NCI-H446 (cell line): Measurements from ENCODE around the gene ANKRD17.
A peak's percentile ranks its signal among the peaks of the same experiment; 100 is the strongest.

Source experiments
- DNase-seq, 2 experiments: peaks; one replicate each; lab custom pipeline; 2025; lab: John Stamatoyannopoulos, UW

ANKRD17 gene

DNA sequence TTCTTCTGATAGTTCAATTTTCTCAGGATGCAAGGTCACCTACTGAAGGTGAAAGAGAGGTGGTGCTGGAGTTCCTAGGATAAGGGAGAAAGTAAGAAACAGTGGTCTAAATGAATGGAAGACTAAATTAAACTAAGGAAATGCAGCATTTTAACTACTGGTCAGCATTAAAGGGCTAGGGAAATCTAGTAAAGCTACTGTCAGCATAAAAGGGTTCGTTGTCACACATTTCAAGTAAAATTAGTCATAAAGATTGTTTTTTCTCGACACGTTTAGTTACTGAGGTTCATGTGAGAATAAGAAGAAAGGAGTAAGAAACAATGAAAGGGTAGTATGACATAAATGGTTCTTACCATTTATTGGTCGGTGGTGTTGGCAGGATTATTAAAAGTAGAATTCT lies 149.1 kb downstream of the ANKRD17 start:
- DNase-seq, result no peak

DNA sequence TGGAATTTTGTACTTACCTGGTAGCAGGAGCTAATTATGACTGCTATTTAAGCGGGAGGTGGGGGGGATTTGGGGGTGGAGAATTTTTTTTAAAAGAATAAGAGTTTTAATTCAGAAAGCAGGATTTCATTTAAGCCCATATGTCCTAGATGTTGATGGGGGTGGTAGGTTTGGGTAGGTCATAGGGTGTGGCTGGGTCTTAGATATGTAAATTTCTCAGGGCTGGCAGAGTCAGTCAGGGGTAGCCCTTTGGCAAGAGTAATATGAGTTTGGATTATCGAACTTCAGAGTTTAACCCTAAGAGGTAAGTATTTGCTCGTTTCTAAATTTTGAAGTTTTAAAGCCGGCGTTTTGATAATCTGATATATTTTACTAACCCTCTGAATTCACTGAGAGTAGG lies 153.9 kb downstream of the ANKRD17 start:
- DNase-seq, result no peak

DNA sequence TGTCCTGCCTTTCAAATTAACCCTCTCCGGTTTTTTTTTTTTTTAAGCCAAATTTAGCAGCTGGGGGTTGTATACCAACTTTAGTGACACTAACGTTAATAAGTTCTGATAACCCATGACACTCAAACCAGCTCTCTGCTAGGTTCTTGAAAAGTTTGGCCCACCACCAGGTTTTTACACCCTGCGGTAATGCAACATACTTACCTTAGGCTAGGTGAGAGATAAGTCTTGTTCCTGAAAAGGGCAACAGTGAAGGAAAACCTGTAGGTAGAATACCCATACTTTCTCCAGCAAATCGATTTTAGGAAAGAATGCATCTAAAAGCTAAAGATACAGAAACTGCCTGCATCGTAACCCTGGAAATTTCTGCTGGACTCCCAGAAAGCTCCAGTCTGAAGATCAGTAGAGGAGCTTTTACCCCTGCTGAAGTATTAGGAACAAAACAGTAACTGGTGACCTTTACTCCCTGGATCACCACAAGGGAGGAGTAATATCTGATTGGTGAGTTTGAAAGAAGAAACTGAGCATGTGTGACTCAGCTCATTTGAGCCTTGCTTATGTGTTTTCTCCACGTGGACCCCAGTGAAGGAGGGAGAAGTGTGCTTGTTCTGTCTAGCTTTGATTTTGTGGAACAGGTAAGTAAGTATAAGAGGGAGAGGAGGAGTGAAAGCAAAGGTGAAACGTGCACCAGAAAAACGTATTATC lies 154.6 kb downstream of the ANKRD17 start:
- DNase-seq, result no peak

GRCh38 chr4:73099143-73099542 lies 159.5 kb downstream of the ANKRD17 start:
- DNase-seq, result no peak

- no peak for DNase-seq
These were observed 159.9 kb downstream of the ANKRD17 start for GRCh38 chr4:73098713-73099112.

DNA sequence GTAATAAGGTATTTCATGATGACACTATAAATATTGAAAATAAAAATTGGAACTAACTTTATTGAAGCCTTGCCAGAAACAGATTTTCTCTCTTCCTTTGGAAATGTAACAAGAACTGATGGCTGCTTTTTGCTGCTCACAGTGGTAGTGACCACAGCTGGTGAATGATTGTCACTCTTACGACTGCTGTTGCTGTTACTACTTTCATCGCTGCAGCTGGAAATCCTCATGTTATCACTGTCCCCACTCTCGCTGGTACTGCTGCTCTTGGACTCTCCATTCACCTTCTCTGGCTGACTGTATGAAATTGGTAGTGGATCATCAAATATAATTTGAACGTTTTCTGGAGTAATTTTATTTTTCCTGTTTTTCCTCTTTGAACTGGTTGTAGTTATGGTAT lies 160.6 kb downstream of the ANKRD17 start:
- DNase-seq, result no peak

- DNase-seq, result no peak
These were observed 165.7 kb downstream of the ANKRD17 start for GRCh38 chr4:73092868-73093267.

DNA sequence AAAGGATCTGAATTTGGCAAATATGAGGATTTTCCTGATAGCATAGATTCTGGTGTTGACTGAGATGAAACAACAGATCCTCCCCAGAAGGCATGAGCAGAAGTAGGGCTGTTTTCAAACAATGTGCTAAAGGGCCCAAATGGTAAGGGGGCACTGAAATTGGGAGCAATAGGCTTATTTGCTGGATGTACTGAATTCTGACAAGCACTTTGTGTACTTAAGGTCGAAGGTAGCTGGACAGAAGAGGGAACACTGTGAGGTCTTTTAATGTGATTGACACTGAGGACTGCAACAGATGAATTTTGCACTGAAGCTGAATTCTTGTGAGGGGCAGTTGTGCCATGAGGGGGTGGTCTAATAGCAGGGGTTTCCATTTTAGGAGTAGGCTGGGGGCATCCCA lies 167.9 kb downstream of the ANKRD17 start:
- no peak for DNase-seq

DNA sequence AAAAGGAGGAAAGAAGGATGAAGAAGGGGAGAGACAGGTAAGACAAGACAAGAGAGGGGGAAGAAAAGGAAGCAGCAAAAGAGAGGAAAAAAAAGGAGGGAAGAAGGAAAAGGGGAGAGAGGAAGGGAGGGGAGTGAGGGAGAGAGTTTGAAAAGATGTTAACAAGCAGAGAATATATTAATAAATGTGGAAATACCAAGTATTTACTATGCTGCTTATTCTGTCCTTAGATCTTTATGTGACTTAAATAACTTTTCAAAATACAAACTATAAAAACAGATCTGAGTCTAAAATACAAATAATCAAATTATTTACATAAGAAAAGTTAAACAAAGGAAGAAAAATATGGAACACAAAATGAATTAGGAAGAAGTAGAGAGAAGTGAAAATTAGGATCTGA lies 170.7 kb downstream of the ANKRD17 start:
- no peak for DNase-seq

- DNase-seq, result no peak
These were observed 172.3 kb downstream of the ANKRD17 start for GRCh38 chr4:73086095-73086868.

DNA sequence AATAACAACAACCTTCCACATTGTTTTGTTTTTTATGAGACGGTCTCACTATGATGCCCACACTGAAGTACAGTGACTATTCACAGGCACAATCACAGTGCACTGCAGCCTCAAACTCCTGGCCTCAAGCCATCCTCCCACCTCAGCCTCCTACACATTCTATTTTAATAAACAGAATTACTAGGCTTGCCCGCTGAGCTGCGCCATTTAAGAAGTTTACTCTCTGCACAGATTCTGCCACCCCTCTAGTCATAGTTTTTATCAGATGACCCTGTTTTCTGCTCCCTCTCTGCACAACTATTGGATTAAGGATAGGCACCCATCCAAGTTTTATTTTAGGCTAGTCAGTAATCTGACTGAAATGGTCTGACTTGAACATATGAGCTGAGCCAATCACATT lies 177.8 kb downstream of the ANKRD17 start:
- no peak for DNase-seq

DNA sequence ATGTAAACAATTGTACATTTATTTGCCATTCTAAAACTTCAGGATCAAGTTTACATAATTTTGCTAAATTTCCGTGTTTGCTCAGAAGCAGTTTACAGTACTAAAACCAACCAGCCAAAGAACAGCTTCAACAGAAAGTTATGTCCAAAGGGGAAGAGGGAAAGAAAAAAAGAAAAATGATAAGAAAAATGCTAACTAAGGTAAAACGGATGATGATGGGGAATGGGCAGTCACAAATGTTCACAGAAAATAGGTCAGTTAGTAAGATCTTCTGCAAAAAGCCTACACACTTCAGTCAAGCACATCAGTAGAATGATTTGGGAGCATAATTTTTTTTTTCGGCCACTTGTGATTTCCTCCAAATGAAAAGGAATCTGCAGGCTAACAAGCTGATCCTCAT lies 182.8 kb downstream of the ANKRD17 start:
- no peak for DNase-seq

- peak in 1 of 2 experiments; percentile 28 for DNase-seq
These were observed 188.6 kb downstream of the ANKRD17 start for GRCh38 chr4:73070074-73070390.

DNA sequence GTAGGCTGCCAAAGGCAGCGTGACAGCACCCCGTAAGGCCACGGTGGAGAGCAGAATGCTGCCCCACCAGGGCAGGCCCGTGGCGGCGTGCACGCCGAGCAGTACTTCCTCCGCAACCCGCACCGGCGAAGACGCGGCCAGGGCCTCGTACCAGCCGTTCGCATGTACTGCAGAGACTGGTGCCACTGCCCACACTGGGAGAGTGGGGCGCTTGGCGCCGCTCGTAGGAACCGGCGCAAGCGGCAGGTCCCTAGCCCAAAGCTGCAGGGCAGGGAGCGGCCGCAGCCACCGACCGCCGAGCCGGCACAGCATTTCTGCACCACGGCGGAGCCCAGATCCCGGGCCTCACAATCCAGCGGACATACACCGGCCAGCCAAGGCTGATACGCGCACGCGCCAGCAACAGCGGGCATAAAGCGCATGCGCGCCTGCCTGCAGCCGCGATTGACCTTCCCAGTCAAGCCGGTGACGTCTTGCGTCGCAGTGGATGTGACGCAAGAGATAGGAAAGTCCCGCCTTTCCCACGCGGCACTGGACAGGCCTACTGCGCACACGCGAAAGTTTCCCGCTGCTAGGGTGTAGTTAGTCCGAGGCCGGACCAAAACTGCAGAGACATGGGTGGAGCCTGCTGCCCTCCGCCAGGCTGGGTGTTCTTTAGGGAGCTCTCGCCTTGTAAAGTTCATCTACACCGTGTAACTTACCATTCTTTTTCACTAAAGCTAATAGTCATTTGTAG lies 189.1 kb downstream of the ANKRD17 start, which contains the start of gene COX18:
Gene COX18, minus strand, starts transcription at position 379 of the 736 bp plus-strand sequence. Its CDS starts 67 bp downstream, at position 312.
- peak; percentile 95 to 99 for DNase-seq

- no peak for DNase-seq
These were observed 189.9 kb downstream of the ANKRD17 start for GRCh38 chr4:73068491-73069337.

GRCh38 chr4:73067971-73068394 lies 190.6 kb downstream of the ANKRD17 start:
- no peak for DNase-seq

- no peak for DNase-seq
These were observed 191.7 kb downstream of the ANKRD17 start for GRCh38 chr4:73066928-73067327.

DNA sequence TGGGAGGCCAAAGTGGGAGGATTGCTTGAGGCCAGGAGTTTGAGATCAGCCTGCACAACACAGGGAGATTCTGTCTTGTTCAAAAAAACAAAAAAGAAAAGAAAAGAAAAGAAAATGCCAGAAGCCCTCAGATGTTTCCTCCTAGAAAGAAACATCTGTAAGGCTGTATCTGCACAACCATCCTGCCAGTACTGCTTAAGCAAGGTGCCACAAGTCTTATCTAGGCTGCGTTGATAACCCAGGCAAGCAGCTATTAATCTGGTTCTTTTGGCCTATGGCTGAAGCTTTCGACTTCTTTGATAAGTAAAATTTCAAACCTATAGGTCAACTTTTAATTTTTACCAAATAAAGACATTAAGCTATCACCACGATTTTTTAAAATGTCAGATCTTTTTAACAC lies 192.2 kb downstream of the ANKRD17 start:
- no peak for DNase-seq

- DNase-seq, result no peak
These were observed 194.1 kb downstream of the ANKRD17 start for GRCh38 chr4:73064536-73064935.

DNA sequence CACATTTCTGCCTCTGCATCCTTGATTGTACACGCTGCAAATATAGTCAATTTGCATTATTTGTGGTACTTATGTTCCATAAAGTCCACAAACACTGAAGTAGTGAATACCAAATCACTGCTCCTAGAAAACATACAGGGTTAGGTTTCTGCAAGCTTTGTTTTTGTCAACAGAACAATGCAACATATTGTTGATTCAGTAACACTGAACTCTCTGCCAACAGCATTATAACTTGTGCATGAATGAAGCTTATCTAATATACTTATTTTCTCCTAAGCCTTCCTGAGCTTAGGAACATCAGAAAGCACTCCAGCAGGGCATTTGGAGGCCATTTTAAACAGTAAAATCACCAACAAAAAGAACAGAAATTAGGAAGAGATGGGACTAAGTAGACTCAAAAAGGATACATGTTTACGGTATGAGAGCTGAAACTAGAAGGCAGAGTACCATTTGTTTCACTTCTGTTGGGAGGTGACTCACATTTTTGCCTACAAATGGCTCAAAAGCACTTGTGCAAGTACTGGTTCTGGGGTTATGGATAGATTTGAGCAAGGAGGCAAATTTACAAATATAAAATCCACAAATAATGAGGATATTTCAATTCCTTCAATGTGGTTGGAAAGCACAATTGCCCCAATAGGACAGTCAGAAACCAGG lies 203.2 kb downstream of the ANKRD17 start:
- DNase-seq, result no peak

DNA sequence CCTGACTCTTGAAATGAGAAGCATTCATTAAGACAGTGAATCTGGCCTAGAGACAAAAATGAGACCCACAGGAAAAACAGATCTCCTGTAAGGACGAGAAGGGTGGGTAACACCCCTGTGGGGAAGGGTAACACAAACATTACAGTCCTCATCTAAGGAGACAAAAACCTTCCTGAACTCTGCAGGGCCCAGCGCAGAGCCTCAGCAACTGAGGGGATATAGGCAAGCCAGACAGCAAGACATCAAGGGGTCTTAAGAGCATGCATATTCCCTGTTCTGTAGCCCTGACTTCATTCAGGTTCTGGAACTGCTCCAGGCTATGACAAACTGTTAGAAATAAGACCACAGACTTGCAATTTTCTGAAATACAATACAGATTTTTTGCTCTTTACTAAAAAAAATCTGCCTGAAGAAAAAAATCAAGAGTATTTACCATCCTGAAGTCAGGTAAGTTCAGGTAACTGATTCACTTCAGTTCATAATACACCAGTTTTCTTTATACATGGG lies 204.6 kb downstream of the ANKRD17 start:
- no peak for DNase-seq
